HG02588 (cell line): ENCODE data around the gene WRNIP1.
"Not testable (repeated sequence)": the region's sequence is repeated elsewhere in the genome, so short reads cannot be mapped to it uniquely, and the experiment has no call there.

Experiments used
- ATAC-seq: cut with Tn5 transposase; IDR thresholded peaks from one replicate; pipeline ENCODE4 v1.9.1; 2021; ENCODE audit warnings: mild to moderate bottlenecking, moderate library complexity; ENCODE audit not compliant: unreplicated experiment

Gene WRNIP1

GRCh38 chr6:2782825-2783187, 17.6 kb downstream of the WRNIP1 start:
- ATAC-seq: no peak

- no peak for ATAC-seq
These were observed 18.2 kb downstream of the WRNIP1 start for GRCh38 chr6:2783188-2783963.

- no peak for ATAC-seq
These were observed 18.9 kb downstream of the WRNIP1 start for GRCh38 chr6:2784061-2784460.

GRCh38 chr6:2784930-2785329, 19.7 kb downstream of the WRNIP1 start:
- ATAC-seq: no peak

GRCh38 chr6:2786269-2786668, 21.1 kb downstream of the WRNIP1 start:
- no peak for ATAC-seq

- no peak for ATAC-seq
These were observed 25.6 kb downstream of the WRNIP1 start for GRCh38 chr6:2790588-2791449.

GRCh38 chr6:2791450-2791974, 26.3 kb downstream of the WRNIP1 start:
- ATAC-seq: no peak

GRCh38 chr6:2792330-2793110, 27.3 kb downstream of the WRNIP1 start:
- ATAC-seq: no peak

- ATAC-seq: no peak
These were observed 28.4 kb downstream of the WRNIP1 start for GRCh38 chr6:2793534-2794151.

GRCh38 chr6:2794171-2794730, 29.1 kb downstream of the WRNIP1 start:
- no peak for ATAC-seq

- ATAC-seq: no peak
These were observed 30.0 kb downstream of the WRNIP1 start for GRCh38 chr6:2795162-2795561.

- ATAC-seq: no peak
These were observed 30.8 kb downstream of the WRNIP1 start for GRCh38 chr6:2795956-2796355.

GRCh38 chr6:2796861-2797260, 31.7 kb downstream of the WRNIP1 start:
- no peak for ATAC-seq

GRCh38 chr6:2797564-2798031, 32.4 kb downstream of the WRNIP1 start:
- ATAC-seq: no peak

- ATAC-seq: no peak
These were observed 33.5 kb downstream of the WRNIP1 start for GRCh38 chr6:2798586-2799134.

GRCh38 chr6:2799936-2800527, 34.8 kb downstream of the WRNIP1 start:
- no peak for ATAC-seq

GRCh38 chr6:2800552-2801316, 35.5 kb downstream of the WRNIP1 start:
- ATAC-seq: no peak

GRCh38 chr6:2801687-2802086, 36.5 kb downstream of the WRNIP1 start:
- ATAC-seq: not testable (repeated sequence)
